NCI-H2196 (cell line): Measurements from ENCODE around the gene ZNF714.
A peak's percentile ranks its signal among the peaks of the same experiment; 100 is the strongest.

Experiments used
- DNase-seq: peaks from one replicate; lab custom pipeline; 2025; ENCODE audit not compliant: unreplicated experiment; lab: John Stamatoyannopoulos, UW

Gene ZNF714

GRCh38 chr19:21082011-21082975 is at the start of gene ZNF714:
ZNF714 (plus strand) TSS chr19:21082203; CDS start chr19:21098269, 16,066 bp downstream.
- DNase-seq, result peak; percentile 95

GRCh38 chr19:21045028-21045427 is 37.0 kb upstream of the ZNF714 start:
- no peak for DNase-seq

GRCh38 chr19:21046489-21046888 is 35.5 kb upstream of the ZNF714 start:
- DNase-seq, result no peak

GRCh38 chr19:21047716-21048115 is 34.3 kb upstream of the ZNF714 start:
- no peak for DNase-seq

GRCh38 chr19:21052902-21053301 is 29.1 kb upstream of the ZNF714 start:
- no peak for DNase-seq

- DNase-seq, result no peak
Measured at GRCh38 chr19:21065336-21065735, 16.7 kb upstream of the ZNF714 start.

GRCh38 chr19:21084343-21084742 is 2.3 kb downstream of the ZNF714 start:
- no peak for DNase-seq

GRCh38 chr19:21087871-21088270 is 5.9 kb downstream of the ZNF714 start:
- DNase-seq, result no peak

- no peak for DNase-seq
Measured at GRCh38 chr19:21092109-21092508, 10.1 kb downstream of the ZNF714 start.

- DNase-seq, result no peak
Measured at GRCh38 chr19:21094347-21095025, 12.5 kb downstream of the ZNF714 start.

GRCh38 chr19:21098291-21098690 is 16.3 kb downstream of the ZNF714 start:
- DNase-seq, result no peak

GRCh38 chr19:21101521-21102242 is 19.7 kb downstream of the ZNF714 start:
- DNase-seq, result no peak

- DNase-seq, result no peak
Measured at GRCh38 chr19:21109116-21109515, 27.1 kb downstream of the ZNF714 start.

GRCh38 chr19:21110183-21110582 is 28.2 kb downstream of the ZNF714 start:
- no peak for DNase-seq

- DNase-seq, result no peak
Measured at GRCh38 chr19:21115430-21115829, 33.4 kb downstream of the ZNF714 start.

GRCh38 chr19:21117041-21117907 is 35.3 kb downstream of the ZNF714 start:
- DNase-seq, result no peak

GRCh38 chr19:21126078-21126477 is 44.1 kb downstream of the ZNF714 start:
- DNase-seq, result no peak

GRCh38 chr19:21127001-21127400 is 45.0 kb downstream of the ZNF714 start:
- no peak for DNase-seq

- DNase-seq, result no peak
Measured at GRCh38 chr19:21127898-21128297, 45.9 kb downstream of the ZNF714 start.

- no peak for DNase-seq
Measured at GRCh38 chr19:21128901-21129698, 47.1 kb downstream of the ZNF714 start.
